Measurements from ENCODE around the gene HERPUD1. TPM values are rescaled to one million over a fixed set of nuclear protein-coding genes. Genes with fewer than 3 reads are reported as not detected.

Gene HERPUD1
- total RNA-seq, 4 donors from 2014 or later, result 51.5 to 136 (median 112) TPM

DNA sequence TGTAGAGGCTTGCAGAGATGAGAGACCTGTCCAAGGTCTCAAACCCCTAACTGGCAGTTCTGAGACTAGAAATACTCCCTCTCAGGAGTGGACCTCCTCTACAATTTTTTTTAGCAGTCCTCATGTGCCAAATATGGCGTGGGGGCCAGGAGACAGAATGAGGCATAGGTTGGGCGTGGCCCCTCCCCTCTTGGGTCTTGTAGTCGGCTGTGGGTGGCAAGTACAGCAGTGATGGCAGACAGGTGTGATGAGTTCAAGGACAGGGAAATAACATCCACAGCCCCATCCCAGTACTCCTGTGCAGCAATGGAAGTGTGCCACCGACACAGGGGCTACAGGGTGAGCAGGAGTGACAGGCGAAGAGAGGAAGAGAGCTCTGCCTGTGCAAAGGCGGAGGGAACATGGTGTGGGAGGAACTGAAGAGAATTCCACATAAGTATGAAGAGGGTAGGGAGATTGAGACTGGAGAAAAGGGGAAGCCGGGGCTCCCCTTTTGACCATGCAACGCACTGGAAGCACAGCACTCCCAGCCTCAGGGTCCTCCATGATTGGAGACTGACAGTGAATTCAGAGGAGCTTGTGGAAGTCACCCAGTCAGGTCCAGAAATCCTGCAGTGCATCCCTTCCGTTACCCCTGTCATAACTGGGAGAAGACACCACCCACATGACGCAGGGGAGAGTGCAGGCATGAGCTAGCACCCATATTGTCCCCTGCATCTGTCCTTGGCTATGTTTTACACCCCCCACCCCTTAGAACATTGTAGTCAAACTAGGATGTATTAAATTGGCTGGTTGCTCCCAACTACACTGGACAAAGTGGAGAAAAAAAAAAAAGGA, 15.0 kb downstream of the HERPUD1 start:
- DNase-seq, result no peak
- H3K27ac ChIP-seq, result no peak overlapping the region
- no peaks in the 10 kb centered on the region for H3K4me1 ChIP-seq
- no peaks in the 10 kb centered on the region for H3K9me3 ChIP-seq
- TF ChIP-seq POLR2A (IDR thresholded peaks at IDR 0.05), result no peak
- TF ChIP-seq, protein P1, sequence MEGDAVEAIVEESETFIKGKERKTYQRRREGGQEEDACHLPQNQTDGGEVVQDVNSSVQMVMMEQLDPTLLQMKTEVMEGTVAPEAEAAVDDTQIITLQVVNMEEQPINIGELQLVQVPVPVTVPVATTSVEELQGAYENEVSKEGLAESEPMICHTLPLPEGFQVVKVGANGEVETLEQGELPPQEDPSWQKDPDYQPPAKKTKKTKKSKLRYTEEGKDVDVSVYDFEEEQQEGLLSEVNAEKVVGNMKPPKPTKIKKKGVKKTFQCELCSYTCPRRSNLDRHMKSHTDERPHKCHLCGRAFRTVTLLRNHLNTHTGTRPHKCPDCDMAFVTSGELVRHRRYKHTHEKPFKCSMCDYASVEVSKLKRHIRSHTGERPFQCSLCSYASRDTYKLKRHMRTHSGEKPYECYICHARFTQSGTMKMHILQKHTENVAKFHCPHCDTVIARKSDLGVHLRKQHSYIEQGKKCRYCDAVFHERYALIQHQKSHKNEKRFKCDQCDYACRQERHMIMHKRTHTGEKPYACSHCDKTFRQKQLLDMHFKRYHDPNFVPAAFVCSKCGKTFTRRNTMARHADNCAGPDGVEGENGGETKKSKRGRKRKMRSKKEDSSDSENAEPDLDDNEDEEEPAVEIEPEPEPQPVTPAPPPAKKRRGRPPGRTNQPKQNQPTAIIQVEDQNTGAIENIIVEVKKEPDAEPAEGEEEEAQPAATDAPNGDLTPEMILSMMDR (IDR thresholded peaks at IDR 0.05), result no peak
- no peaks in the 10 kb centered on the region for H3K36me3 ChIP-seq
- no peak overlapping the region for H3K4me3 ChIP-seq
- intact Hi-C loops (cut with DNase I; ENCODE audit: low total_unique reads), result no loop called here
- H3K27me3 ChIP-seq, result no peaks in the 10 kb centered on the region

DNA sequence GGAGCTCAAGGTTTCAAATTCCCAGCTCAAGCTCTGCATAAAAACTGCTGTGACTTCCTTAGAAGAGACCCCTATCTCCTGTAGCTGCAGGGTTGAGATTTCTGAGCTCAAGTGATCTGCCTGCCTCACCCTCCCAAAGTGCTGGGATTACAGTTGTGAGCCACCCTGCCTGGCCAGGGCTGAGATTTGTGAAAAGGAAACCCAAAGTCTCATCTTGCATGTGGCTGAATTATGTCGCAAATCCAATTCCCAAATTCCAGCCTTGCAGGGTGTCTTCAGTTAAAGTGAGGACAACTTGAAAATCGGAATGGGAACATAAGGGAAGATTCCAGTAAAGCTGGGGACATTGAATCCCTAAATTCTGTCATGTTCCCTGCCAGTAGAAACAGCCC, 15.7 kb downstream of the HERPUD1 start:
- Histone ChIP-seq H3K36me3 (no peaks in the 10 kb centered on the region), H3K4me3 (no peak overlapping the region), H3K27ac (no peak overlapping the region), H3K27me3 (no peaks in the 10 kb centered on the region), H3K4me1 (no peaks in the 10 kb centered on the region), H3K9me3 (no peaks in the 10 kb centered on the region)
- TF ChIP-seq, protein P1 (IDR thresholded peaks at IDR 0.05), result no peak
- no peak for TF ChIP-seq POLR2A (IDR thresholded peaks at IDR 0.05)
- intact Hi-C loops (cut with DNase I; ENCODE audit: low total_unique reads), result no loop called here
- DNase-seq, result no peak

DNA sequence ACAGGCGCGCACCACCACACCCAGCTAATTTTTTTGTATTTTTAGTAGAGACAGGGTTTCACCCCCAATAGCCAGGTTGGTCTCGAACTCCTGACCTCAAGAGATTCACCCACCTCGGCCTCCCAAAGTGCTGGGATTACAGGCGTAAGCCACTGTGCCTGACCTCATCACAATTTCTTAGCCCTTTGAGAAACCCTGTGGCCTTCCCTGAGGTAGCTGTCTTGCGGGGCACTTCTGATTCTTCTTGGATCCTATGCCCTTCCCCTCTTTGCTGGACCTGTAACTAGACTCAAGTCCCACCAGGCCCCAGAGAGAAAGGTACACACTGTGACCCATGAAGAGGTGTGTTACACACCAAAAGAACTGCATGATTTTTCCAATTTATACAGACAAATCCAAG, 16.3 kb downstream of the HERPUD1 start:
- intact Hi-C loops (cut with DNase I; ENCODE audit: low total_unique reads), result no loop called here
- no peak for DNase-seq
- Histone ChIP-seq H3K27me3 (no peaks in the 10 kb centered on the region), H3K9me3 (no peaks in the 10 kb centered on the region), H3K4me3 (no peak overlapping the region), H3K4me1 (no peaks in the 10 kb centered on the region), H3K36me3 (no peaks in the 10 kb centered on the region), H3K27ac (no peak overlapping the region)
- TF ChIP-seq, protein P1 (IDR thresholded peaks at IDR 0.05), result no peak
- no peak for TF ChIP-seq POLR2A (IDR thresholded peaks at IDR 0.05)

DNA sequence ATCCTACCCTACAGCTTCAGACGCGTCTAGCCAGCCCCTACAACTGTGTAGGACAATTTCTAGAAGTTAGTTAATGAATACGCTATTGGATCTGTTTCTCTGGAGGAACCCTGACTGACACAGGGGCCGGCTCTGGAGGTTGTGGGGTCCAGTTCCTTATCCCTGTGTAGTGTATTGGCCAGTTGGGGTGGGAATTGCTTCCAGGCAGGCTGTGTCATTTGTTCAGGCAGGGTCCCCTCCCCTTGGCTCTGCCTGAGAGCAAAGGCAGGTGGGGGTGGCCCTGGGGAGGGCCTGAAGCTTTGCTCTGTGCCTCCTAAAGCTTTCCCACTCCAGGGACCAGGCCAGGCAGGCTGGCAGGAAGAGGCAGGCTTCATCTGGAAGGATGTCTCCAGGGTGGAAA, 18.1 kb downstream of the HERPUD1 start:
- H3K4me1 ChIP-seq, result no peaks in the 10 kb centered on the region
- no peaks in the 10 kb centered on the region for H3K9me3 ChIP-seq
- no peaks in the 10 kb centered on the region for H3K36me3 ChIP-seq
- intact Hi-C loops (cut with DNase I; ENCODE audit: low total_unique reads), result no loop called here
- TF ChIP-seq POLR2A (IDR thresholded peaks at IDR 0.05), result no peak
- TF ChIP-seq, protein P1 (IDR thresholded peaks at IDR 0.05), result no peak
- no peak for DNase-seq
- H3K27me3 ChIP-seq, result no peaks in the 10 kb centered on the region
- H3K27ac ChIP-seq, result no peak overlapping the region
- H3K4me3 ChIP-seq, result no peak overlapping the region

DNA sequence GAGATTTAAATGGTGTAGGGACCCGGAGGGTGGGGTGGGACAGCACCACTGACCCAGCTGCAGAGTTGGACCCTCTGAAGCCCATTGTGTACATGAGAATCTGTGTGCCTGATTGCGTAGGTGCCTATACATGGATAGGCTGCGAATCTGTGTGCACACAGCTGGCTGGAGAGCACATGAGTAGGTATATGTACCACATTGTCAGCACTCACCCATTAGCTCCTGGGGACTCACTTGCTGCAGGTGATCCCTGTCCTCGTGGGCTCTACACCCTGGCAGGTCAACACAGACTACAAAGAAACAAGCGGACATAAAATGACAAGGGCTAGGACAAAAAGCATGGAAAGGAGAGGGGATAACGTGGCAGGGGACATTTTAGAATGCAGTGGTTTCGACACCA, 18.5 kb downstream of the HERPUD1 start:
- no peaks in the 10 kb centered on the region for H3K27me3 ChIP-seq
- H3K36me3 ChIP-seq, result no peaks in the 10 kb centered on the region
- no peaks in the 10 kb centered on the region for H3K4me1 ChIP-seq
- H3K27ac ChIP-seq, result no peak overlapping the region
- H3K9me3 ChIP-seq, result no peaks in the 10 kb centered on the region
- DNase-seq, result no peak
- intact Hi-C loops (cut with DNase I; ENCODE audit: low total_unique reads), result no loop called here
- H3K4me3 ChIP-seq, result no peak overlapping the region
- no peak for TF ChIP-seq POLR2A (IDR thresholded peaks at IDR 0.05)
- TF ChIP-seq, protein P1 (IDR thresholded peaks at IDR 0.05), result no peak

All from uterus (tissue), 4 donors.